ENCODE data around the gene SPRING1.

SPRING1 gene

GRCh38 chr12:116737774-116738657 is at the start of gene SPRING1, which contains the start of gene RNFT2:
SPRING1 (minus strand) TSS chr12:116738069; CDS start chr12:116737900, 169 bp downstream.
RNFT2 (plus strand) TSS chr12:116738315; CDS start chr12:116740498, 2,183 bp downstream.
- peak within 1 kb of the TSS; percentile 70 for H3K4me3 ChIP-seq (ENCODE audit: low read depth, low read length)
- TF ChIP-seq CTCF (IDR thresholded peaks at IDR 0.05; ENCODE audit: low read depth, low read length), result no peak

- TF ChIP-seq CTCF (IDR thresholded peaks at IDR 0.05; ENCODE audit: low read depth, low read length), result no peak
These were observed 46.4 kb upstream of the SPRING1 start for GRCh38 chr12:116784238-116784612.

GRCh38 chr12:116783525-116784237 is 45.8 kb upstream of the SPRING1 start:
- no peak overlapping the region for H3K4me3 ChIP-seq (ENCODE audit: low read depth, low read length)
- no peak for TF ChIP-seq CTCF (IDR thresholded peaks at IDR 0.05; ENCODE audit: low read depth, low read length)

More at GRCh38 chr12:116784238-116784612, 46.4 kb upstream of the SPRING1 start:
- no peak overlapping the region for H3K4me3 ChIP-seq (ENCODE audit: low read depth, low read length)

- no peak for TF ChIP-seq CTCF (IDR thresholded peaks at IDR 0.05; ENCODE audit: low read depth, low read length)
- H3K4me3 ChIP-seq (ENCODE audit: low read depth, low read length), result no peak overlapping the region
These were observed 43.1 kb upstream of the SPRING1 start for GRCh38 chr12:116780942-116781341.

- TF ChIP-seq CTCF (IDR thresholded peaks at IDR 0.05; ENCODE audit: low read depth, low read length), result no peak
- H3K4me3 ChIP-seq (ENCODE audit: low read depth, low read length), result no peak overlapping the region
These were observed 41.7 kb upstream of the SPRING1 start for GRCh38 chr12:116779597-116779996.

GRCh38 chr12:116777245-116777644 is 39.4 kb upstream of the SPRING1 start:
- H3K4me3 ChIP-seq (ENCODE audit: low read depth, low read length), result no peak overlapping the region
- TF ChIP-seq CTCF (IDR thresholded peaks at IDR 0.05; ENCODE audit: low read depth, low read length), result no peak

GRCh38 chr12:116774020-116774419 is 36.2 kb upstream of the SPRING1 start:
- TF ChIP-seq CTCF (IDR thresholded peaks at IDR 0.05; ENCODE audit: low read depth, low read length), result no peak
- H3K4me3 ChIP-seq (ENCODE audit: low read depth, low read length), result no peak overlapping the region

Measured in WI38 (cell line).